Fibroblast of villous mesenchyme (primary cell): ENCODE data around the gene ACVR1B. TPM values are rescaled to one million over a fixed set of nuclear protein-coding genes. Genes with fewer than 3 reads are reported as not detected.

Source experiments
- DNase-seq: peaks from one replicate; pipeline ENCODE4 v3.0.0-alpha.2; 2010; ENCODE audit warnings: low read depth
- H3K4me3 ChIP-seq: 2 replicates; pipeline ENCODE4 v1.5.1; 2011; ENCODE audit warnings: low read depth, mild to moderate bottlenecking, low read length
- total RNA-seq: library from RNA; depleted of rRNA; stranded (reverse); fragments of >200 nt; gene quantifications from 2 replicates; pipeline ENCODE4 v1.2.3, GENCODE V29; 2012
- TF ChIP-seq, protein P1 (sequence below): IDR thresholded peaks from 2 replicates; pipeline ENCODE4 v1.5.1; 2012; ENCODE audit warnings: low read depth, mild to moderate bottlenecking, low read length; ENCODE audit not compliant: insufficient read depth

Gene ACVR1B
- total RNA-seq, 1 donor = 6.5 TPM

DNA sequence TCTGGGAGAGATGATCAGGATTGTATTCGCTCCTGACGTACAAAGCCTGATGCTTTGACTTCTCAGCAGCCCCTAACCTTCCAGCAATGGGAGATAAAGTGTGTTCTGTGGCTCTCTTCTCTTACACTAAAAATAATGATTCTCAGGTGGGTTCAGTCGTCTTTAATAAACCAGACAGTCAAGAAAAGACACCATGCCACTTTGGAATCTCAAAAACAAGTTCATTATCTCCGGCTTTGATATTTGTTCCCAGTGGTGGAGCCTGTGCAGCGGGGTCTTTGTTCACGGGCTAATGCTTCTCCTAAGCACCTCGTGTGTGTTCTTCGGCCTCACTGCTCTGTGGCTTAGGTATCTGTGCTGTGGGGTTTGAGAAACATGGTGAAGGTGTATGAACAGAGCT is 1.6 kb downstream of the ACVR1B start:
- no peak for DNase-seq
- TF ChIP-seq, protein P1, sequence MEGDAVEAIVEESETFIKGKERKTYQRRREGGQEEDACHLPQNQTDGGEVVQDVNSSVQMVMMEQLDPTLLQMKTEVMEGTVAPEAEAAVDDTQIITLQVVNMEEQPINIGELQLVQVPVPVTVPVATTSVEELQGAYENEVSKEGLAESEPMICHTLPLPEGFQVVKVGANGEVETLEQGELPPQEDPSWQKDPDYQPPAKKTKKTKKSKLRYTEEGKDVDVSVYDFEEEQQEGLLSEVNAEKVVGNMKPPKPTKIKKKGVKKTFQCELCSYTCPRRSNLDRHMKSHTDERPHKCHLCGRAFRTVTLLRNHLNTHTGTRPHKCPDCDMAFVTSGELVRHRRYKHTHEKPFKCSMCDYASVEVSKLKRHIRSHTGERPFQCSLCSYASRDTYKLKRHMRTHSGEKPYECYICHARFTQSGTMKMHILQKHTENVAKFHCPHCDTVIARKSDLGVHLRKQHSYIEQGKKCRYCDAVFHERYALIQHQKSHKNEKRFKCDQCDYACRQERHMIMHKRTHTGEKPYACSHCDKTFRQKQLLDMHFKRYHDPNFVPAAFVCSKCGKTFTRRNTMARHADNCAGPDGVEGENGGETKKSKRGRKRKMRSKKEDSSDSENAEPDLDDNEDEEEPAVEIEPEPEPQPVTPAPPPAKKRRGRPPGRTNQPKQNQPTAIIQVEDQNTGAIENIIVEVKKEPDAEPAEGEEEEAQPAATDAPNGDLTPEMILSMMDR = no peak
- peak overlapping the region; percentile 89 for H3K4me3 ChIP-seq

DNA sequence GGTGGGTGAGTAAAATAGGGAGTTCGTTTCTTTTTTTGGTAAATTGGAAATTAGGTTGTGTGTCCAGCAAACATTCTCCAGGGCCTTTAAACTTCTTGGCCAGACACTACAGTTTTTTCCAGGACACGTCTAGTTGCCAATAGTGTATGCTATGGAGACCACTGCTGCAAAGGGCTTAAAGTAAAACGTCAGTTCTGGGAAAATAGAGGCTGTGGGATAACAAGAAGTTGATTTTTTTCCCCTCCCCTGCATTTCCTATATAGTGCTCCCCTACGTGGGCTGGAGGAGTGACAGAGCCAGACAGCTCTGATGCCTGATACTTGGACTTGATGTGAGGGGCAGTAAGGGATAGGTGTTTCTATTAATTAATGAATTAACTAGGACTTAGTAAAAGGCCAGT is 2.4 kb downstream of the ACVR1B start:
- TF ChIP-seq, protein P1 = no peak
- DNase-seq = no peak
- peak overlapping the region; percentile 89 for H3K4me3 ChIP-seq

DNA sequence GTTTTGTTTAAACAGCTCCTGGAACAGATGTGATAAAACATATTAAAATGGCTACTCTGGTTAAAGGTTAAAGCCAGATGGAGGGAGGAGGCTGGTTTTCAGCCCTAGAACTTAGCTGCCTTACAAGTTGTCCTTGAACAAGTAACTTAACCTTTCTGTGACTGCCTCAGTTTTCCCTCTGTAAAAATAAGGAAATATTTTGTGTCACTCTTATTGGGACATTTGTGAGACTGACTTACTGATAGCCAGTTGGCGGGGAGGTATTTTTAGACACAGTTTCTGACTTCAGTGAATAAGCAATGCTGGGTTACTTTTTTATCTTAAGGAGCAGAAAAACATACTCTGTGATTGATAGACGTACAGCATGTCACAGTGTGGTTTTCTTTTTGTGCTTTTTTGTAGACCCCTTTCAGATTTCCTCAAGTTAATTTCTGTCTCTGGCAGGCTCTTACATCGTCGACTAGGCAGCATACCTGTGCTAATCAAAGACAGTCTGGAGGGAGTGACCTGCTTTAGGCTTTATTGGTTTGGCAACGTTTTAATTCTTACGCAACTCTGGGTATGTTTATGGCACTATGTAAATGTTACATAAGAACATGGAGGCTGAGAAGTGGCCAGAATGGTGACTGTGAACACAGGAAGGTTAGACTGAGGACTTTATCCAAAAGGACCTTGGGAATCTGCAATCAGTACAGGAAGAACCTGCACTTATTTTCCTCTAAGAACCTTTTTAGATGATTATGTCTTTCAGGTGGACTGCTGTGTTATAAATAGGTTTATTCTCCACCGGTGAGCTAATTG is 3.3 kb downstream of the ACVR1B start:
- TF ChIP-seq, protein P1 = no peak
- no peak overlapping the region for H3K4me3 ChIP-seq
- peak; percentile 74 for DNase-seq

DNA sequence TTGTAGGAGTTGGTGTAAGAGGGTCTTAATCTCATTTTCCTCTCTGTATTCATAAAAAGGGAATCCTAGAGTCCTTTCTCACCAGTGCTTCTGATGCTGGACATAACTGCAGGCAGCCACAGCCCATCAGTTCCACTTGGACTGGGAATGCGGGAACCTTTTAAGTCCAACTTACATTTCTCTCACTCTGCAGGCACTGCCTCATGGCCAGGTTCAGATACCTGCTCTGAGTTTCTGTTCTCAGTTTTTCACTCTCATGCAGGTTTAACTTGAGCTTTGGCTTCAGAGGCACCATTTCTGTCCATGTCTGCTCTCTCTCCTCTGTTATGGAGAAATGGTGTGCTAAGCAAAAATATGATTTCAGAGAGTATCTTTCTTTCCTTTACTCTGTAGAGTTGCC is 4.2 kb downstream of the ACVR1B start:
- H3K4me3 ChIP-seq = no peak overlapping the region
- TF ChIP-seq, protein P1 = no peak
- DNase-seq = no peak

DNA sequence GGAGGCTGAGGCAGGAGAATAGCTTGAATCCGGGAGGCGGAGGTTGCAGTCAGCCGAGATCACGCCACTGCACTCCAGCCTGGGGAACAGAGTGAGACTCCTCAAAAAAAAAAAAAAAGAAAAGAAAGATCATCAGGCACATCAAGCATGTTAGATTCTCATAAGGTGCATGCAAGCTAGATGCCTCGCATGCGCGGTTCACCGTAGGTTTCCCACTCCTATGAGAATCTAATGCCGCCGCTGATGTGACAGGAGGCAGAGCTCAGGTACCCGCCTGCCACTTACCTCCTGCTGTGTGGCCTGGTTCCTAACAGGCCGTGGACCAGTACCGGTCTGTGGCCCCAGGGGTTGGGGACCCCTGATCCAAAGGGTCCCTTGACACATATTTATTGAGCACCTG is 7.0 kb downstream of the ACVR1B start:
- TF ChIP-seq, protein P1 = no peak
- DNase-seq = no peak
- no peak overlapping the region for H3K4me3 ChIP-seq

DNA sequence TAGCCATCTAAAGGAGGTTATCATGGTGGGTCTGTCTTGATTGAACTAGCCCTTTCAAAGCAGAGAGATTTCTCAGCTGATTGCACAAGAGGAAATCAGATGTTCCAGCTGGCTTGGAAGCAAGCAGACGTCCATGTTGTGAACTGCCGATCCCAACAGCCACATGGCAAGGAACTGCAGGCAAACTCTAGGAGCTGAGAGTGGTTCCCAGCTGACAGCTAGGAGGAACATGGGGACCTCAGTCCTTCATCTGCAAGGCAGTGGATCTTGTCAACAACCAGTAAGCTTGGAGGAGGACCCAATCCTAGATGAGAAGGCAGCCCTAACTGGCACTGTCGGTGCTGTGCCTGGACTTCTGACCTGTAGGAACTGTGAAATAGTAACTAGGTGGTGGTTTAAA is 7.7 kb downstream of the ACVR1B start:
- TF ChIP-seq, protein P1 = no peak
- H3K4me3 ChIP-seq = no peak overlapping the region
- DNase-seq = peak; percentile 59

DNA sequence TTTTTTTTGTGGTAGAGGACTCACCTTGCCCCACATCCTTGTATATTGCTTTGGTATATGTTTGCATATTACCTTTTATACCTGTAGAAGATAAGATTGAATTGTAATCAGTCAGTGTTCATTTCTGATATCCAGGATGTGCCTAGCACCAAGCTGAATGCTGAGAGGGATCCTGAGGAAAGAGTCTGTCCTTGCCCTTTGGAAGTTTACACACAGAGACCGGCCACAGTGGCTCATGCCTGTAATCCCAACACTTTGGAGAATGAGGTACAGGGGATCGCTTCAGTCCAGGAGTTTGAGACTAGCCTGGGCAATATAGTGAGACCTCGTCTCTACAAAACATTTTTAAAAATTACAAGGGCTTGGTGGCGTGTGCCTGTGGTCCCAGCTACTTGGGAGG is 8.4 kb downstream of the ACVR1B start:
- TF ChIP-seq, protein P1 = no peak
- H3K4me3 ChIP-seq = no peak overlapping the region
- no peak for DNase-seq
